Measurements from ENCODE around the gene GTF3C5.

The GTF3C5 gene

GRCh38 chr9:133048595-133048994, 17.8 kb downstream of the GTF3C5 start:
- TF ChIP-seq ZNF70 (CRISPR knock-in tag; IDR thresholded peaks at IDR 0.05) (no peak), ESRRG (CRISPR knock-in tag; IDR thresholded peaks at IDR 0.05) (no peak), TCF4 (CRISPR knock-in tag; IDR thresholded peaks at IDR 0.05; ENCODE audit: borderline replicate concordance) (no peak), ZC3H10 (CRISPR knock-in tag; IDR thresholded peaks at IDR 0.05) (no peak), ZNF8 (CRISPR knock-in tag; IDR thresholded peaks at IDR 0.05) (no peak), OSR1 (CRISPR knock-in tag; IDR thresholded peaks at IDR 0.05) (no peak), POU6F1 (CRISPR knock-in tag; IDR thresholded peaks at IDR 0.05; ENCODE audit: borderline replicate concordance, low read depth) (no peak), PATZ1 (CRISPR knock-in tag; IDR thresholded peaks at IDR 0.05; ENCODE audit: borderline replicate concordance) (no peak), SNAI2 (CRISPR knock-in tag; IDR thresholded peaks at IDR 0.05) (no peak), ISL1 (CRISPR knock-in tag; IDR thresholded peaks at IDR 0.05) (no peak), CREB5 (CRISPR knock-in tag; IDR thresholded peaks at IDR 0.05; ENCODE audit: low read depth) (no peak), TOX (CRISPR knock-in tag; IDR thresholded peaks at IDR 0.05; ENCODE audit: borderline replicate concordance) (no peak), TSHZ2 (CRISPR knock-in tag; IDR thresholded peaks at IDR 0.05) (no peak)
- peak; percentile 79 for ATAC-seq

- ATAC-seq = no peak; the same call in 2 of the 3 replicates
- TF ChIP-seq ZNF8 (CRISPR knock-in tag; IDR thresholded peaks at IDR 0.05) = no peak
- TF ChIP-seq POU6F1 (CRISPR knock-in tag; IDR thresholded peaks at IDR 0.05; ENCODE audit: borderline replicate concordance, low read depth) = no peak
- TF ChIP-seq TCF4 (CRISPR knock-in tag; IDR thresholded peaks at IDR 0.05; ENCODE audit: borderline replicate concordance) = no peak
- TF ChIP-seq SNAI2 (CRISPR knock-in tag; IDR thresholded peaks at IDR 0.05) = no peak
- TF ChIP-seq ZNF565 (CRISPR knock-in tag; conservative IDR thresholded peaks at IDR 0.05; ENCODE audit: low read depth) = no peak
- TF ChIP-seq PPARA (CRISPR knock-in tag; IDR thresholded peaks at IDR 0.05; ENCODE audit: borderline replicate concordance) = no peak
- no peak for TF ChIP-seq CSDC2 (CRISPR knock-in tag; IDR thresholded peaks at IDR 0.05)
- no peak for TF ChIP-seq ZNF70 (CRISPR knock-in tag; IDR thresholded peaks at IDR 0.05)
- no peak for TF ChIP-seq GLIS3 (CRISPR knock-in tag; IDR thresholded peaks at IDR 0.05)
- no peak for TF ChIP-seq ARNTL (CRISPR knock-in tag; IDR thresholded peaks at IDR 0.05; ENCODE audit: borderline replicate concordance, low read depth)
- TF ChIP-seq CSRNP3 (CRISPR knock-in tag; IDR thresholded peaks at IDR 0.05) = no peak
- TF ChIP-seq TOX (CRISPR knock-in tag; IDR thresholded peaks at IDR 0.05; ENCODE audit: borderline replicate concordance) = no peak
- TF ChIP-seq ZFP30 (CRISPR knock-in tag; IDR thresholded peaks at IDR 0.05) = no peak
- no peak for TF ChIP-seq TSHZ2 (CRISPR knock-in tag; IDR thresholded peaks at IDR 0.05)
- TF ChIP-seq PATZ1 (CRISPR knock-in tag; IDR thresholded peaks at IDR 0.05; ENCODE audit: borderline replicate concordance) = no peak
- TF ChIP-seq ISL1 (CRISPR knock-in tag; IDR thresholded peaks at IDR 0.05) = no peak
These were observed 18.2 kb downstream of the GTF3C5 start for GRCh38 chr9:133049043-133049442.

All from SK-N-SH treated with all-trans-retinoic acid at 6 μM for 48 hours (cell line).